NCI-H1694 treated with DMSO at 0.1 percent for 48 hours (cell line): Measurements from ENCODE around the gene FNTB.

ENCODE experiments used
- DNase-seq: peaks from one replicate; lab custom pipeline; 2025; lab: John Stamatoyannopoulos, UW

FNTB gene

GRCh38 chr14:64953310-64953654 lies 33.4 kb upstream of the FNTB start:
- DNase-seq: no peak

GRCh38 chr14:64953661-64954060 lies 33.0 kb upstream of the FNTB start:
- no peak for DNase-seq

GRCh38 chr14:64954491-64955240 lies 32.0 kb upstream of the FNTB start:
- no peak for DNase-seq

GRCh38 chr14:64955297-64955696 lies 31.4 kb upstream of the FNTB start:
- DNase-seq: no peak

GRCh38 chr14:64956697-64957406 lies 29.8 kb upstream of the FNTB start:
- DNase-seq: no peak

- no peak for DNase-seq
These were observed 28.5 kb upstream of the FNTB start for GRCh38 chr14:64958201-64958600.

GRCh38 chr14:64958743-64959142 lies 28.0 kb upstream of the FNTB start:
- no peak for DNase-seq

GRCh38 chr14:64960762-64961276 lies 25.9 kb upstream of the FNTB start:
- peak; percentile 93 for DNase-seq

- no peak for DNase-seq
These were observed 23.1 kb upstream of the FNTB start for GRCh38 chr14:64963611-64964010.

- DNase-seq: no peak
These were observed 21.2 kb upstream of the FNTB start for GRCh38 chr14:64965356-64966000.

GRCh38 chr14:64966976-64967375 lies 19.7 kb upstream of the FNTB start:
- no peak for DNase-seq

- DNase-seq: peak; percentile 21
These were observed 18.5 kb upstream of the FNTB start for GRCh38 chr14:64968167-64968566.

GRCh38 chr14:64968651-64969050 lies 18.0 kb upstream of the FNTB start:
- DNase-seq: no peak

GRCh38 chr14:64970041-64970440 lies 16.7 kb upstream of the FNTB start:
- DNase-seq: no peak

GRCh38 chr14:64970776-64971477 lies 15.8 kb upstream of the FNTB start:
- no peak for DNase-seq

GRCh38 chr14:64971491-64971942 lies 15.2 kb upstream of the FNTB start:
- DNase-seq: no peak

GRCh38 chr14:64971943-64972791 lies 14.5 kb upstream of the FNTB start, which contains the start of gene RAB15:
TSS of gene RAB15 (minus strand) at chr14:64972336. CDS start at chr14:64972076, 260 bp downstream.
- peak; percentile 37 for DNase-seq

GRCh38 chr14:64973026-64973442 lies 13.7 kb upstream of the FNTB start:
- DNase-seq: no peak

GRCh38 chr14:64973826-64974225 lies 12.9 kb upstream of the FNTB start:
- DNase-seq: no peak

- no peak for DNase-seq
These were observed 12.1 kb upstream of the FNTB start for GRCh38 chr14:64974563-64974962.
